Measurements from ENCODE around the gene MEFV.

Gene MEFV

GRCh38 chr16:3264137-3265036 lies 8.0 kb upstream of the MEFV start:
- peak; percentile 98 for DNase-seq (ENCODE audit: low read depth)
- TF ChIP-seq CTCF (IDR thresholded peaks at IDR 0.05; ENCODE audit: insufficient read depth, low read depth, low read length, missing control alignments) = peak; percentile 11
- peak overlapping the region; percentile 83 for H3K4me3 ChIP-seq (ENCODE audit: low read length)

- DNase-seq (ENCODE audit: low read depth) = no peak
- H3K4me3 ChIP-seq (ENCODE audit: low read length) = no peak overlapping the region
These were observed 6.1 kb upstream of the MEFV start for GRCh38 chr16:3262517-3262916.

GRCh38 chr16:3259836-3260235 lies 3.4 kb upstream of the MEFV start:
- no peak for TF ChIP-seq CTCF (IDR thresholded peaks at IDR 0.05; ENCODE audit: insufficient read depth, low read depth, low read length, missing control alignments)
- DNase-seq (ENCODE audit: low read depth) = peak; percentile 21
- no peak overlapping the region for H3K4me3 ChIP-seq (ENCODE audit: low read length)

More at GRCh38 chr16:3262517-3262916, 6.1 kb upstream of the MEFV start:
- no peak for TF ChIP-seq CTCF (IDR thresholded peaks at IDR 0.05; ENCODE audit: insufficient read depth, low read depth, low read length, missing control alignments)

- no peak for TF ChIP-seq CTCF (IDR thresholded peaks at IDR 0.05; ENCODE audit: insufficient read depth, low read depth, low read length, missing control alignments)
- peak; percentile 57 for DNase-seq (ENCODE audit: low read depth)
- no peak overlapping the region for H3K4me3 ChIP-seq (ENCODE audit: low read length)
These were observed 533 bp upstream of the MEFV start for GRCh38 chr16:3256866-3257465.

GRCh38 chr16:3254309-3254708 lies 2.1 kb downstream of the MEFV start:
- H3K4me3 ChIP-seq (ENCODE audit: low read length) = no peak overlapping the region
- no peak for DNase-seq (ENCODE audit: low read depth)
- no peak for TF ChIP-seq CTCF (IDR thresholded peaks at IDR 0.05; ENCODE audit: insufficient read depth, low read depth, low read length, missing control alignments)

GRCh38 chr16:3252967-3253366 lies 3.5 kb downstream of the MEFV start:
- no peak overlapping the region for H3K4me3 ChIP-seq (ENCODE audit: low read length)
- TF ChIP-seq CTCF (IDR thresholded peaks at IDR 0.05; ENCODE audit: insufficient read depth, low read depth, low read length, missing control alignments) = no peak
- no peak for DNase-seq (ENCODE audit: low read depth)

Data from epithelial cell of esophagus (primary cell).